ENCODE measurements around the gene L3MBTL1. TPM values are rescaled to one million over a fixed set of nuclear protein-coding genes. Genes with fewer than 3 reads are reported as not detected.
A peak's percentile ranks its signal among the peaks of the same experiment; 100 is the strongest.

The L3MBTL1 gene
- total and polyA plus RNA-seq, 2 donors (not counting 3 experiments of a cell fraction or from before 2014, with no cell fraction given): 5.2 to 8.2 TPM

GRCh38 chr20:43563429-43563828, 55.9 kb downstream of the L3MBTL1 start:
- Histone ChIP-seq H4K20me1 (replicated peaks; ENCODE audit: control insufficient read depth, extremely low read depth, insufficient read depth, low read length) (no peaks in the 10 kb centered on the region), H3K9me1 (replicated peaks; ENCODE audit: control insufficient read depth, extremely low read depth, insufficient read depth, low read length) (no peaks in the 10 kb centered on the region), H3K4me1 (ENCODE audit: control insufficient read depth, extremely low read depth, insufficient read depth, low read length) (no peaks in the 10 kb centered on the region), H3K4me2 (ENCODE audit: insufficient read depth, low read length) (no peak overlapping the region), H3K27ac (ENCODE audit: insufficient read depth, low read depth, low read length) (no peak overlapping the region), H3K9me3 (replicated peaks; ENCODE audit: control insufficient read depth, insufficient read depth, low read length) (no peaks in the 10 kb centered on the region), H3K27me3 (ENCODE audit: control insufficient read depth in 2 of 2, insufficient read depth in 2 of 2, low read length in 2 of 2) (no peaks in the 10 kb centered on the region), H3K9ac (replicated peaks; ENCODE audit: extremely low read depth, insufficient read depth, low read length) (no peak overlapping the region), H3K36me3 (ENCODE audit: control insufficient read depth in 2 of 2, extremely low read depth in 1 of 2, insufficient read depth in 2 of 2, low read length in 2 of 2) (no peaks in the 10 kb centered on the region), H3K4me3 (replicated peaks in 1 of 3; ENCODE audit: insufficient read depth in 1 of 3, low read depth in 1 of 3, low read length in 3 of 3) (no peak overlapping the region), H3K79me2 (ENCODE audit: control insufficient read depth, insufficient read depth, low read length) (no peaks in the 10 kb centered on the region), H2AFZ (ENCODE audit: low read depth, low read length) (no peak overlapping the region)
- no TSS peak for BruUV-seq (replicated peaks)
- intact Hi-C loops (cut with micrococcal nuclease): no loop called here
- TF ChIP-seq FOS (IDR thresholded peaks at IDR 0.05; ENCODE audit: borderline replicate concordance, insufficient read depth, low read length) (no peak), POLR2AphosphoS5 (IDR thresholded peaks at IDR 0.05; ENCODE audit: insufficient read depth, low read depth, low read length) (no peak), JUN (IDR thresholded peaks at IDR 0.05; ENCODE audit: borderline replicate concordance, insufficient read depth, insufficient read length, low read depth) (no peak), CTCF (IDR thresholded peaks at IDR 0.05; ENCODE audit: extremely low read depth in 1 of 2, insufficient read depth in 1 of 2, low read depth in 1 of 2, low read length in 2 of 2) (peak in 1 of 2 donors; percentile 5), POLR2A (IDR thresholded peaks at IDR 0.05; ENCODE audit: low read depth, low read length) (no peak)
- CTCF ChIA-PET: interaction anchor here (1.3 kb wide), 1 partner anchor 129 kb away, joined by 8 read pairs; no protein-coding TSS in a partner anchor
- DNase-seq (ENCODE audit: low read depth, low spot score) (no peak), FAIRE-seq (no peak)
- POLR2A ChIA-PET: no interaction called here
- dilution Hi-C loops (cut with MboI; ENCODE audit: extremely low pct_ligation_motif_present, low sequenced_read_pairs): no loop called here

GRCh38 chr20:43563991-43564390, 56.5 kb downstream of the L3MBTL1 start:
- H3K27me3 ChIP-seq (ENCODE audit: control insufficient read depth in 2 of 2, insufficient read depth in 2 of 2, low read length in 2 of 2): no peaks in the 10 kb centered on the region

More at GRCh38 chr20:43563991-43564390, 56.5 kb downstream of the L3MBTL1 start:
- H3K27ac ChIP-seq (ENCODE audit: insufficient read depth, low read depth, low read length): no peak overlapping the region
- H3K36me3 ChIP-seq (ENCODE audit: control insufficient read depth in 2 of 2, extremely low read depth in 1 of 2, insufficient read depth in 2 of 2, low read length in 2 of 2): no peaks in the 10 kb centered on the region
- ChIA-PET POLR2A (no interaction called here), CTCF (interaction anchor here (1.3 kb wide), 1 partner anchor 128 kb away, joined by 8 read pairs; no protein-coding TSS in a partner anchor)
- dilution Hi-C loops (cut with MboI; ENCODE audit: extremely low pct_ligation_motif_present, low sequenced_read_pairs): no loop called here
- H3K9ac ChIP-seq (replicated peaks; ENCODE audit: extremely low read depth, insufficient read depth, low read length): no peak overlapping the region
- intact Hi-C loops (cut with micrococcal nuclease): no loop called here
- H3K9me1 ChIP-seq (replicated peaks; ENCODE audit: control insufficient read depth, extremely low read depth, insufficient read depth, low read length): no peaks in the 10 kb centered on the region
- no peak overlapping the region for H2AFZ ChIP-seq (ENCODE audit: low read depth, low read length)
- TF ChIP-seq FOS (IDR thresholded peaks at IDR 0.05; ENCODE audit: borderline replicate concordance, insufficient read depth, low read length): no peak
- TF ChIP-seq EZH2 (IDR thresholded peaks at IDR 0.05; ENCODE audit: borderline replicate concordance, low read depth, low read length, severe bottlenecking): no peak
- TF ChIP-seq GATA2 (IDR thresholded peaks at IDR 0.05; ENCODE audit: insufficient read depth, insufficient read length, low read depth, low read length): no peak
- TF ChIP-seq CTCF (IDR thresholded peaks at IDR 0.05; ENCODE audit: extremely low read depth in 1 of 2, insufficient read depth in 1 of 2, low read depth in 1 of 2, low read length in 2 of 2): no peak
- H3K9me3 ChIP-seq (replicated peaks; ENCODE audit: control insufficient read depth, insufficient read depth, low read length): no peaks in the 10 kb centered on the region
- BruUV-seq (replicated peaks): no TSS peak
- no peaks in the 10 kb centered on the region for H4K20me1 ChIP-seq (replicated peaks; ENCODE audit: control insufficient read depth, extremely low read depth, insufficient read depth, low read length)
- DNase-seq (ENCODE audit: low read depth, low spot score) (no peak), FAIRE-seq (no peak)
- no peak overlapping the region for H3K4me3 ChIP-seq (replicated peaks in 1 of 3; ENCODE audit: insufficient read depth in 1 of 3, low read depth in 1 of 3, low read length in 3 of 3)
- H3K4me2 ChIP-seq (ENCODE audit: insufficient read depth, low read length): no peak overlapping the region
- no peaks in the 10 kb centered on the region for H3K79me2 ChIP-seq (ENCODE audit: control insufficient read depth, insufficient read depth, low read length)
- no peaks in the 10 kb centered on the region for H3K4me1 ChIP-seq (ENCODE audit: control insufficient read depth, extremely low read depth, insufficient read depth, low read length)
